ENCODE measurements around the gene TRMT61A.

The TRMT61A gene

DNA sequence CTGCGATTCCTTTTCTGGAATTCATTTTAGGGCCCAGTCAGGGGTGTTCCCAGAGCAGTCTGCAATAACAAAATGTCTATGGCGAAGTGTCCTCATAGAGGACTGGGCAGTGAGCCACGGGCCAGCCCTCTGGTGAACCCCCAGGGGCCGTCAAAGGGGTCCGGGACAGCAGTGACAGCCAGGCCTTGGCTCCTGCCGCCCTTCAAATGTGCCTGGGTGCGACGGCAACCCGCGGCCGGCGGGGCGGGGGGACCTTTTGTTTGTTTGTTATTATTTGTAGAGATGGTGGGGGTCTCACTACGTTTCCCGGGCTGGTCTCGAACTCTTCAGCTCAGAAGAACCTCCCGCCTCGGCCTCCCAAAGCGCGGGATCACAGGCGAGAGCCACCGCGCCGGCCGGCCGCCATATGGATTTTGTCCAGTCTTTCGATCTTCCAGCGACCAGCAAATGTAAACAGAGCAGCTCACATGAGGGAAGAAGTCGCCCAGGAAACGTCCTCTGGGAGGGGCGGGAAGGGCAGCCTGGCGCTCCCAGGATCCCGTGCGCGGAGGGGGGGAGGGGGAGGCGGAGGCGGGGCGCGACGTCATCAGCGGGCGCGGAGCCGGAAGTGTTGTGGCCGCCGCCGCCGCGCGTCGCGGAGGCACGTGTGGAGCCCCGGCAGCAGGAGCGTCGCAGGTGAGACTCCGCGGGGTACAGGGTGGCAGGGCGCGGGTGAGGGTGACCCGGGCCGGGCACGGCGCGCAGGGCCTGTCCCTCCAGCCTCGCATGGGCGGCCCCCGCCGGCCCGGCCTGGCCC, at the start of gene TRMT61A:
Gene TRMT61A (plus strand): TSS at position 610 of the 796 bp plus-strand sequence. CDS start 783 bp downstream, outside the sequence.
- peak; percentile 83 for DNase-seq

DNA sequence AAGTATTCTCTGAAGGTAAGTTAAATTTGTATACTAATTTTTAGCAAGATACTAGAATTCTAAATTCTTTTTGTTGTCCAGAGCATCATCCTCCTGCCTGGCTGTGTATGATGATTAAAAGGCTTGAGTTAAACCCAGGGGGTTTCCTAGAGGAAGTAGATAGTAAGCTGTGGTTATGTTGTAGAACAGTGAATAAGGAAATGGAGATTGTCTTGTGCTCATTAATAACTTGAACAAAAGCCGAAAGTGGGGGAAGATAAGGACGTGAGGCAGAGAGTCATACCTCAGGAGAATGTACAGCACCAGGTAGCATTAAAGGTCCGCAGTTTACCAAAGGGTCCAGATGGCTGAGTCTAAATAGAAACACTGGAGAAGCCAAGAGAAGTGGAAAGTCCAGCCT, 48.4 kb upstream of the TRMT61A start:
- DNase-seq = peak; percentile 36

DNA sequence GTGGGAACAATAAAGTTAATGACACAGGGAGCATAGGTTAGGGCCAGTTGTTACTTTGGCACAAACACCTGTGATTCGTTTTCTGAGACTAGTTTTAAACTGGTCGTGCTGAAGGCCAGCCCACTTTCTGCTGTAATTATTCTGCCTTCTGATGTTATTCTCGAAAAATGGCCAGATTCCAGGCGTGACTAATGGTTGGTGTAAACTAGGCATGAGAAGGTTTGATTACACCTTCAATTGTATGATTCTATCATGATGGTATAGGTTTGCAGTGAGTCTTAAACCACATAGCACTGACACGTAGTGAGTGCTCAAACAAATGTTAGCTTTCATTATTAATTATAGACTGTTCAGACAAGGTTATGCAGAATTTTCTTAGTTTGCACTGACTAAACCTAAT, 45.4 kb upstream of the TRMT61A start:
- DNase-seq = no peak

DNA sequence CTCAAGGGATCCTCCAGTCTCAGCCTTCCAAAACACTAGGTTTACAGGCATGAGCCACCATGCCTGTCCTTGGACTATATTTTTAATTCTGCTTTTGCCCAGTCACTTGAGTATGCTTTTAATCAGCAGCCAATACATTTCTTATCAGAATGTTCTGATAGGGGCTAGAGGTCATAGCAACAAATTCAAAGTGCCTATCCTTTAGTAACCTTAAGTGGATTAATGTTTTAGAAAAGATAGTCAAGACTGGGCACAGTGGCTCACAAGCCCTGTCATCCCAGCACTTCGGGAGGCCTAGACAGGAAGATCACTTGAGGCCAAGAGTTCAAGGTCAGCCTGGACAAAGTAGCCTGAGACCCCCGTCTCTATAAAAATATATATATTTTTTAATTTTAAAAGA, 43.5 kb upstream of the TRMT61A start:
- DNase-seq = no peak

DNA sequence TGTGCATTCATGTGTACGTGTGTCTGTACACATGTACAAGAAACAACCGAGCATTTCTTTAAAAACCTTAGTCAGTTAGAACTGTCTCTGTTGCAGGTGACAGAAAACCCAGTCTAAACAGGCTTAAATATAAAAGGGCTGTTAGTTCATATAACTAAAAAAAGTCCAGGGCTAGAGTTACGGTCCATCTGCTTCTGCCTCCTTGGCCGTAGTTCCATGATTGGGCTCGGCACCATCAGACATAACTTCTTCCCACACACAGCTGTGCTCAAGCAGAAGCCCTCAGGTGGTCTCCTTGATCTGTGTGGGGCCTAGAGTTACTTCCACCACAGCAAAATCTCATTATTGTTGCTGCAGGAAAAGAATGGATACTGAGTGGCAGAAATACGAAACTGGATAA, 40.9 kb upstream of the TRMT61A start:
- DNase-seq = no peak

DNA sequence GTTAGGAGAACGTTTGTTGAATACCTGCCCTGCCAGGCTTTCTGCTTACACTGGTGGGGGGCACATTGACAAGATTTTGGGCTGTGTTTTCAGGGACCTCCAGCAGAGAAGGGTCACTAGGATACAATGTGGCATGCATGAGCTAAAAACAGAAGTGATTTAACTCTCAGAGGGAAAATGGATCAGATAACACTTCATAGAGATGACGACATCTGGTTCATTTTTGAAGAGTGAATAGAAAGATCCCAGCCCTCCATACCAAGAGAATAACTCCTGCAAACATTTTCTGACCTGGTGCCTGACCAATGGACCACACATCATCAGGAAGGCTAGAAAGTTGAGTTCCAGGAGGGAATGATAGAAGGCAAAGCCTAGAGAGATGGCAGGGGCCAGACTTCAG, 40.0 kb upstream of the TRMT61A start:
- DNase-seq = no peak

DNA sequence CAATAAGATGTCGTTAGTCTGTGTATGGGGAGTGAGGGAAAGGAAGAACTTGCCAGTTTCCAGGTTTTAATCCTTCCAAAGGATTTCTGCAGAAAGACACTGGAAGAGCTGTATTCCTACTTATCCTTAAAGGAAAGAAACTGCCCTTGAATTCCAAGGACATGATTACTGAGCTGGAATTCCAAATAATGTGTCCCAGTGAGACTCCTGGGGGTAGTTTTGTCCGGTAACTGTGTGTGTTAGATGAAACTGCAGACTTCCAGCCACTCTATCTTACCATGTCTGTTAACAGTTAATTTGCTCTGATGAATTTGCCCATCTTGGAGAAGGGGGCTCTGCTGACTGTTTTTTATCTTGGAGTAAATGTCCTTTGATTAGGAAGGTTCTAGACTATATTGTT, 39.4 kb upstream of the TRMT61A start:
- no peak for DNase-seq

DNA sequence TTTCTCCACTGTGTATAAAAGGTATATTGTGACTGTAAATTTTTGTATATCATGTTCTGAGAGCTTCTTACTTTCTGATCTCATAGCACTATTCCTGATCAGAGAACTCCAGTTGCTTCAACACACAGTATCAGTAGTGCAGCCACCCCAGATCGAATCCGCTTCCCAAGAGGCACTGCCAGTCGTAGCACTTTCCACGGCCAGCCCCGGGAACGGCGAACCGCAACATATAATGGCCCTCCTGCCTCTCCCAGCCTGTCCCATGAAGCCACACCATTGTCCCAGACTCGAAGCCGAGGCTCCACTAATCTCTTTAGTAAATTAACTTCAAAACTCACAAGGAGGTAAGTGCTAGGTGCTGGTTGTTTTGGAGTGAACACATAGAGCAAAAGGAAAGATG, 37.3 kb upstream of the TRMT61A start:
- no peak for DNase-seq

DNA sequence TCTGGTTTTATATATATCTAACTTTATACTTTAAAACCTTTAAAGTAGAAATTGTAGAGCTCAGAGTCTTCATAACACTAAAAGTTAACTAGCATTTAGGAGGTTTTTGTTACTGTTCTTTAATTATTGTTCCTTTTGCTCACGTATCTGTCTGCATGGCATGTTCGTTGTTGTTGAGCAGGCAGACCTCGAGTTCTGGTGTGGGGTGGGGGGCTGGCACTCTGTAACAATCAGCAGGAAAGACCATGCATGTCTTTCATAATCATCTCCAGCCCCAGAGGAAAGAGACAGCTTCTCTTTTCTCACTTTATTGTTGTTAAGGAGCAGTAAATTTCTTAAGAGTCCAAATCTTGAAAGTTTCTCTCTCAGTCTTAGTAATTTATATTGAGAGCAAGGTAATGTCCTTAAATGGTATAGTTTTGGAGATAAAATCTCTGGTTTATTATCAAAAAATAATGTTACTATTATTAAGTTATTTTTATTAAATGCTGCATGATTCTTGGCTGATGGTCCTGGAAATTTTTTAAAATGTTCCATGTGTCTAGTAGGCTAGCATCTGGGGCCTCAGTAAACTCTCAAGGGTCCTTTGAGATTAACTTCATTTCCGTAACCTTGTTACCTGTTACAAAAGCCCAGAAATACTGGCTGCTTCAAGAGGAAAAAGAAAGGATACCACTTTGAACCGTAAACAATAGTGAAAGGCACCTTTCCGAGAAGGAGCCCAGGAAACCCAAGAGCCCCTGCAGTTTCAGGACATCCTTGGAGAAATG, 36.7 kb upstream of the TRMT61A start:
- no peak for DNase-seq

DNA sequence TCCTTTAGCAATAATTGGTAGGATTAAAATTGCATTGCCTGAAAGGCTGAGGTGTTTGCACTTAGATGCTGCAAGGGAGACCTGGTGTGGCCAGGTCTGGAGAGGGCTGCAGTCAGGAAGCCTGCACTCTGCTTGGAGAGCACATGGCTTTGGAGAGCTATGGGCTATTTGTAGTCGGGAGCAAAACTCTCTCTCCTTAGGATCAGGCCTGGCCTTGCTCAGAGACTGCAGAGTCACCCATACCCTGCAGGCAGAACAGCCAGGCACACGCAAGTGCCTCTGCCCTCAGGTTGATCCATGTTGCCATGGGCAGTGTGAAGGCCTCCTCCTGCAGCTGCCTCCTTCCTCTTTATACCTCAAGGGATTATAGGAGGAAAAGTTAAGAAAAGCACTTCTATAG, 33.1 kb upstream of the TRMT61A start:
- DNase-seq = no peak

DNA sequence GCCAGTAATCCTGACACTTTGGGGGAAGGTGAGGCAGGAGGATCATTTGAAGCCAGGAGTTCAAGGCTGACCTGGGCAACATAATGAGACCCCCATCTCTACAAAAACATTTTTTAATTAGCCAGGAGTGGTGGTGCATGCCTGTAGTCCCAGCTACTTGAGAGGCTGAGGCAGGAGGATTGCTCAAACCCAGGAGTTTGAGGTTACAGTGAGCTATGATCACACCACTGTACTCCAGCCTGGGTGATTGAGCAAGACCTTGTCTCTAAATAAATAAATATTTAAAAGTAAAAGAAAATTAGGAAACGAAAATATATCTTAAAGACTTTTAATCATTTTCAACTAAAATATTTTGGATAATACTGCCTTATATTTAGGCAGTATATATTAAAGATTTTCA, 32.2 kb upstream of the TRMT61A start:
- no peak for DNase-seq

DNA sequence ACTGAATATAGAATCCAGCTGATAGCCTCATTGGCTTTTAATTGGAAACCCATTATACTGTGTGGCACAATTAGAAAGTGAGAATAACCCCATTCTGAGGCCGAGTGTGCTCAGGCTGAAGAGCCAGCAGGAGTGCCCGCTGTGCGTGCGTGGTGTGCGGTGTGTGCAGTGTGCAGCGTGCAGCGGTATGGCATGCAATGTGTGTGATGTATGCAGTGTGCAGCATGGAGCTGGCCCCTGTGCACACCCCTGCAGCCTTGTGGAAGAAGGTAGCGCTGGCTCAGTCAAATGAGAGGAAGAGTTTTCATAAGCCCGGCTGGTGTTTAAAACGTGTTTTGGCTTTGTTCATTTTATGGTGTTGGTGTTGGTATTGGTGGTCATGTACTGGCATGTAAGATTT, 29.3 kb upstream of the TRMT61A start:
- DNase-seq = no peak

DNA sequence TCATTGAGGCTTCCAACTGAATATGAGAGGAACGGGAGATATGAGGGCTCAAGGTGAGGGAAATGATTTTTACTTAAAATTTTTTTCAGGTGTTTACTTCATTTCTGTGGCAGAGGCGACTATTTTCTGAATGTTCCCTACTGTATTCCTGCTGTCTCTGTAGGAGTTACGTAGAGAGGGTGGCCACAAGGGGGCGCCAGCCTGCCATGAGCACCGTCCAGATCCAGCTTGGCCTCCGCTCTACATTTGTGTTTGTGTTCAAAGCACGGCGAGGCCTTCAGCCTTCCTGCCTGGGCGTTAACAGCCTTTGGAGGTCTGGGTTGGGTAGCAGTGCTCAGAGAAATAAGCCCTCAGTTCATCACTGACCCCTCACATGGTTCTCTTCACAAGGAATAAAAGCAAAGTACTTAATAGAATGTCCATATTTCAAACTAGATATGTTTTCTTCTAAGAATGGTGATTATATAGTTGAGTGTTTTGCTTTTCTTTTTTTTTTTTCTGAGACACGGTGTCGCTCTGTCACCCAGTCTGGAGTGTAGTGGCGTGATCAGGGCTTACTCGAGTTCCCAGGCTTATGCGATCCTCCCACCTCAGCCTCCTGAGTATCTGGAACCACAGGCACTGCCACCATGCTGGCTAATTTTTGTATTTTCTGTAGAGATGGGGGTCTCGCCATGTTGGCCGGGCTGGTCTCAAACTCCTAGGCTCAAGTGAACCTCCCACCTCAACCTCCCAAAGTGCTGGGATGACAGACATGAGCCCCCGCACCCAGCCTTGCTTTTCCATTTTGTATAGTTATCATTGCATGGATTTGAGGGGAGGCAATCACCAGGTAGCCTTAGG, 28.6 kb upstream of the TRMT61A start:
- DNase-seq = peak; percentile 80

DNA sequence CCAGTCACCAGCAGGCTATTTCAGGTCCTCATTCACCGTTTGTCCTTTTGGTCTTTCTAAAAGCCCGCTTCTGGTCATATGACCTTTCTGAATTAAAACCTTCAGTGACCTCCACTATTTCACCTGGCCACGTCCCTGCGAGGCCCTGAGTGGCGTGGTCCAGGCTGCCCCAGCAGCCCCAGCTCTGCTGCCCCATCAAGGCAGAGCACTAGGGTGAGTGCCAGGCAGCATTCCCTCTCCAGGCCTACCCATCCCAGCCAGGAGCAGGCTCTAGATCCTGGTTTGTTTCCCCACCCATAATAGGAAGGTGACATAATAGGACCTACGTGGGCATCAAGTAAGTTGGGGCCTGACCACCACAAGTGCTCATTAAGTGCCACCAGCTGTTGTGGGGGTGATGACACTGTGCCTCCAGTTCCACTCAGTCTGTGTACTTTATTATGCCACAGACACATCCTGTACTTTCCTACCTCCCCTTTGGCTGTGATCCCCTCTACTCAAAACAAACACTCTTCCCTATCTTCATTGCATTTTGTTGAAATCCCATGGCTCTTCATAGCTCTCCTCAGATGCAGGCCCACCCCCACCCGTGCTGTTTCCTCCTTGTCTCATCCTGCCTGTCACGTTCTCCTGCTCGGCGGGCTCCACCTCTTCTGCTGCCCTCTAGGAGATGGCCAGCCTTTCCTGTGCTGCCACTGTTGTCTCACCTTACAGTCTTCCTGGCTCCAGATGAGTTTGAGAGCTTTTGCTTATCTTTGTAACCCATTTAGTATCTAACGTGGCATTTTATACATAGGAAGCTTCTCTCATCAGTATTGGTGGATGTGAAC, 27.7 kb upstream of the TRMT61A start:
- DNase-seq = no peak

DNA sequence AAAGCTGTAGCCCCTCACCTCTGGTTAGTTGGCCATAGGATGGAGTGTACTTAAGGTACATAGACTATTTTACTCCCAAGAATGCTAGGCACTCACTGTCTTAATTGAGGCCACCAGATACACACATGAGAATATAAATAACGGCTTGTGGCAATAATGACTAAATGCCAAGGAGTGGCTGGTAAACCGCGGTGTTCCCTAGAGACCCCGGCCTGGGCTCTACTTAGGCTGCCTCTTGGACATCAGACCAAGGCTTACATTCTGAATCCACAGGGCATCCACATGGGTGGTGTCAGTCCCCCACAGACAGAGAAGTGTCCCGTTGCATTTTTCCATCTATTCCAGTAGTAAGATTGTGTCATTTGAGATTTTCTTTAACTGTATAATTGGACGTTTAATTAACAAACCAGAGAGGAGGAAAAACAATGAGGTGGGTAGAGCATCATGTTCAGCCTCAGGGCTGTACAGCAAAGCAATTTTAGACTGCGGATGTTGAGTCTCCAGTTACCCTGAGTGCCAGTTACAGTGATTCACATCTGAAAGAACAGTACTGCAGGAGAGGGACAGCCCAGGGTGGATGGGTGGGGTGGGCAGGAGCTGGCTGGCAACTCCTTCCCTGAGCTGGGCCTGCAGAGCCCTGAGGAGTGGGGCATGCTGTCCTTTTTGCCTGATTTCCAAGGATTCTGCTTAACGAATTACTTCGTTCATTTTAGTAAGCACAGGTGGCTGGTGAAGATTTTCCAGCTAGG, 26.9 kb upstream of the TRMT61A start:
- no peak for DNase-seq

DNA sequence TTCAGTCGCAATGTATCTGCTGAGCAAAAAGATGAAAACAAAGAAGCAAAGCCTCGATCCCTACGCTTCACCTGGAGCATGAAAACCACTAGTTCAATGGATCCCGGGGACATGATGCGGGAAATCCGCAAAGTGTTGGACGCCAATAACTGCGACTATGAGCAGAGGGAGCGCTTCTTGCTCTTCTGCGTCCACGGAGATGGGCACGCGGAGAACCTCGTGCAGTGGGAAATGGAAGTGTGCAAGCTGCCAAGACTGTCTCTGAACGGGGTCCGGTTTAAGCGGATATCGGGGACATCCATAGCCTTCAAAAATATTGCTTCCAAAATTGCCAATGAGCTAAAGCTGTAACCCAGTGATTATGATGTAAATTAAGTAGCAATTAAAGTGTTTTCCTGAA, 26.1 kb upstream of the TRMT61A start:
- DNase-seq = no peak

DNA sequence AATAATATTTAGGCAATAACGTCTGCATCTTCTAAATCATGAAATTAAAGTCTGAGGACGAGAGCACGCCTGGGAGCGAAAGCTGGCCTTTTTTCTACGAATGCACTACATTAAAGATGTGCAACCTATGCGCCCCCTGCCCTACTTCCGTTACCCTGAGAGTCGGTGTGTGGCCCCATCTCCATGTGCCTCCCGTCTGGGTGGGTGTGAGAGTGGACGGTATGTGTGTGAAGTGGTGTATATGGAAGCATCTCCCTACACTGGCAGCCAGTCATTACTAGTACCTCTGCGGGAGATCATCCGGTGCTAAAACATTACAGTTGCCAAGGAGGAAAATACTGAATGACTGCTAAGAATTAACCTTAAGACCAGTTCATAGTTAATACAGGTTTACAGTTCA, 25.7 kb upstream of the TRMT61A start:
- DNase-seq = no peak

DNA sequence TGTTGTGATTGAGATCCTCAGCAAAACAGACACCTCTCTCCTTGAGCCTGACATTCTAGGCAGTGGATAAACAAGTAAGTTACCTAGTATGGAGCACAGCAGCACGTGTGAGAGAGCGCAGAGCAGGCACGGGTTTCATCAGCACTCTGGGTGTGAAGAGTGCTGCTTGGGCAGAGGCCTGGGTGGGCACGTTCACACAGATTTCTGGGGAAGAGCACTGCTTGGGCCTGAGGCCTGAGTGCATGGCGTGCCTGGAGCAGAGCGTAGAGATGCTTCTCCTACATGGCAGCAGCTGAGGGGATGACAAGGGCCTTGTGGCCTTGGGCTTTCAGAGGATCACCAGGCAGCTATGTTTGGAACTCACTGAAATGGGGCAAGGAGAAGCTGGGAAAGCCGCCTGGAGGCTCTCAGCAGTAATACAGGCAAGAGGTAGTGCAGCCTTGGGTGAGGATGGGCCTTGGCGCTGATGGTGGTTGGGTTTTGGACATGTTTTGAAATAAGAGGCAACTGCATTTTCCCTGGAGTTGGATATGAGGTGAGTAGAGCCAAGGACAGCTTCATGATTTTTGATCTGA, 23.9 kb upstream of the TRMT61A start:
- no peak for DNase-seq

DNA sequence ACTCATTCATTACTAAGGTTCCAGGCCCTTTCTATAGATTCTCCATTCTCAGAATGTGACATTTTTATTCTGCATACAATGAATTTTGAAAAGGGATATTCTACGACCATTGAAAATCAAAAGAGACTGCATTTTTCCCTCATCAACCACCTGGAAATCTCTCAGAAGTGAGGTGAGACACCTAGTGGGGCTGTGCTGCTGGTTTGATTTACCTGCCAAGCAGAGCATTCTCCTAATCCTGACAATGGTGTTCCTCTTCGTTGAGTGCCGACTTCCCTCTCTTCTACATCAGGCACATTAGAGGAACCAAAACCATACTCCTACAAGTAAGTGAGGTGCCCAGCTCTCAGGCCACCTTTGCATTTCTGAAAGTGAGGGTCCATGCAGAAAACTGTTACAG, 21.2 kb upstream of the TRMT61A start:
- DNase-seq = no peak

DNA sequence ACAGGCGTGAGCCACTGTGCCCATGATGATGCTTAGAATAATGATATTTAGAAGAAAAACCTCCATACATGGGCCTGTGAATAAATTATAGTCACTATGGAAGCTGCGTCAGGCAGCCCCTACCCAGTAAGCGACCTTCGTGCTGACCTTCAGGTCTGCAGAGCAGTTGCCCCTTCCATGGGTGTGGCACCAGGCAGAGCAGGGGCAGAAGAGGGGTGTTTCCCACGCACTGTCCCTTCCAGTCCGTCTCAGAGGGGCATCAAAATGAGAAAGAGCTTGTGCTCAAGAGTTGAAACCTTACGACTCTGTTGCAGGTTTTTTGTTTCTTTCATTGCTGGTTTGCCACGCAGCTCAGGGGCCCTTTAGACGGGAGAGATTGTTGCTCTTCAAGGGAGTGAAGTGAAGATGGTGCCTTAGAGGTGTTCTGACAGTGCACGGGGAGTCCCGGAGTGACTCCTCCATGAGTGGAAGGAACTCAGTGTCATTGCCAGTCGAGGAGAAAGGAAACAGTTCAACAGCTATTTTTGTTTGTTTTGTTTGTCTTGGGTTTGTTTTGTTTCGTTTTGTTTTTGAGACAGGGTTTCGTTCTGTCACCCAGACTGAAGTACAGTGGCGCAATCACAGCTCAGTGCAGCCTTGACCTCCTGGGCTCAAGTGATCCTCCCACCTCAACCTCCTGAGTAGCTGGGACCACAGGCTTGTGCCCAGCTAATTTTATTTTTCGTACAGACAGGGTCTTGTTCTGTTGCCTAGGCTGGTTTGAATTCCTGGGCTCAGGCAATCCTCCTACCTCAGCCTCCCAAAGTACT, 20.3 kb upstream of the TRMT61A start:
- no peak for DNase-seq
